D341Med (cell line): ENCODE measurements around the gene NAT8L.

Experiments used
- DNase-seq: peaks from one replicate; pipeline ENCODE4 v3.0.0; 2012; ENCODE audit warnings: low spot score

The NAT8L gene

DNA sequence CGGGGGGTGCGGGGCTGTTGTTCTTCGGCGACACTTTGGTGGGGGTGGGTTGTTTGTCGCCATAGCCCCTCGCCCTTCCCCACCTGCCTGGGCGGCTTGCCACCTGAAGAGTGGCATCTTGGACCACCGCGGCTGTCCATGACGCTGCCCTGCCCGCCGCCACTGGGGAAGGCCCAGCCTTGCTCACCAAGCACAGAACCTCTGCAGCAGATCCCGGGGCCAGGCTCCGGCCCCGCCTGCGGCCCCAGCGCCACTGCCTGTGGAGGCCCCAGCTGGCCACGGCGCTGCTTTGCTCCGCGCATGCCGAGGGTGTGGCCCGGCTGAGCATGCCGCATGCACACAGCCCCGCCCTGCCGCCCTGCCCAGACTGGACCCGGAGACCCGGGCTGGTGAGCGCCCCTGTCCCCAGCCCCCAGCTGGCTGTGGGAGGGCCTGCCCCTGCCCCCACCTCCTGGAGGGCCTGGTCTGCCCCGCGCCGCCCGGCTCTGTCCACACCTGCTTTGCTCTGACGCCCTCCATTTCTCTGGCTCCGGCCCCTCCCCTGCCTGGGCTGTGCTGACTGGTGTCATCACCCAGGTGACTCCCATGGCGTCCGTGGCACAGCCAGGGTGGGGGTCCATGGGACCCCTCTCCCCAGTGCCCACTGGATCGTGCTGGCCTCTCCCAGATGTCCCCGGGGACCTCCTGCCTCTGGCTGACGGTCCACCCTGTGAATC is 5.3 kb downstream of the NAT8L start:
- peak; percentile 43 for DNase-seq

DNA sequence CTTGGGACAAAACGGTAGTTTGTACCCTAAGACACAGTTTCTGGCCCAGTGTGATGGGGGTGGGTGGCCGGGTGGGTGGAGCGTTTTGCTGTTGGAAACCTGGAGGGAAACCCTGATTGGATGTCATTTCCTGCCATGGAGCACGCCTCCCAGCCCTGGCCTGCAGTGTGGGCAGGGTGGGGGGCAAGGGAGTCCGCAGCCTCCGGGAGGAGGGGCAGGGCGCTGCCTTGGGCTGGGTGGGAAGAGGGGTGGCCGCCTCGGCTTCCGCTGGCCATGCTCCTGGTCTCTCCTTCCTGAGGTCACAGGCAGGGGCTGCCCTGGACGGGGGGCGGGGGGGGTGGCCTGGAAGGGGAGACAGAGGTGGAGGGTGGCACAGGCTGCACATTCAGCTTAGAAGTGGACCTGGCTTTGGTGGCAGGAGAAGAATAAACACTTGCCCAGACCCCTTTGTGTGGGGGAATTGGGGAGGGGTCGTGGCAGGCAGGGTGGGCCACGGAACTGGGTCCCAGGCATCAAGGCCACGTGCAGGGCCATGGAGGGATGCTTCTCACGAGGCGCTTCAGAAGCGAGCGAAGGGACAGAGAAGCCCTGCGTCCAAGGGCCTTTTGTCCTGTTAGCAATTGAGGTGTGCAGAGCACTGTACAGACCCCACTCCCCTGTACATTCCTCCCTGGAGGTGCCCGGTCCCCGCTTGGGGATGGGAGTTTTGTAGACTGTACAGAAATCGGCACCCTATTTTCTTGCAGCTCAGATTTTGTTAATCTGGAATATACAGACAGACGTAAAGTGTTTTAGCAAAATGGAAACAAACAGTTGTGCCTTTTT is 6.2 kb downstream of the NAT8L start:
- peak; percentile 34 for DNase-seq

DNA sequence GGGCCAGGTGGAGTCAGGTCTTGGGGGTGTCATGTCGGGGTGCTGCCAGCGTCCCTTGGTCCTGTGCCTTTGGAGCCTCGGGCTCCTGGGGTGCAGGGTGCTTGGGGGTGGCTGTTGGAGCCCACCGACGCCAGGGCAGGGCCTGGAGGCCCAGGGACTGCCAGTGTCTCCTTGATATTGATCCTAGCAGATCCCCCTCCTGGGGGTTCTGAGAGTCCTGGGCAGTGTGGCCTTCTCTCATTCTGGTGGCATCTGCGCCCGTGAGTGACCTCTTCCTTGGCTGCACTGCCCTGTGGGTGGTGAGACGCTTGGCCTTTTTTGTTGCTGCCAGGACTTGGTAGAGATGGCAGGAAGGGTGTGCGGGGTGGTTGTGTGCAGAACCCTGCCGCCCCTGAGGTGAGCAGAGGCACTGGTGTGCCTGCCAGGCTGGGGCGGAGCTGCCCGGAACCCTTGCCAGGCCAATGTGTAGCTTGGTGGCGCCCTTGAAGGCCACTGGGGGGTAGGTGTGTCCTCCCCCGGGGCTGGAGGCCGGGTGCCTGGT is 7.0 kb downstream of the NAT8L start:
- peak; percentile 44 for DNase-seq

DNA sequence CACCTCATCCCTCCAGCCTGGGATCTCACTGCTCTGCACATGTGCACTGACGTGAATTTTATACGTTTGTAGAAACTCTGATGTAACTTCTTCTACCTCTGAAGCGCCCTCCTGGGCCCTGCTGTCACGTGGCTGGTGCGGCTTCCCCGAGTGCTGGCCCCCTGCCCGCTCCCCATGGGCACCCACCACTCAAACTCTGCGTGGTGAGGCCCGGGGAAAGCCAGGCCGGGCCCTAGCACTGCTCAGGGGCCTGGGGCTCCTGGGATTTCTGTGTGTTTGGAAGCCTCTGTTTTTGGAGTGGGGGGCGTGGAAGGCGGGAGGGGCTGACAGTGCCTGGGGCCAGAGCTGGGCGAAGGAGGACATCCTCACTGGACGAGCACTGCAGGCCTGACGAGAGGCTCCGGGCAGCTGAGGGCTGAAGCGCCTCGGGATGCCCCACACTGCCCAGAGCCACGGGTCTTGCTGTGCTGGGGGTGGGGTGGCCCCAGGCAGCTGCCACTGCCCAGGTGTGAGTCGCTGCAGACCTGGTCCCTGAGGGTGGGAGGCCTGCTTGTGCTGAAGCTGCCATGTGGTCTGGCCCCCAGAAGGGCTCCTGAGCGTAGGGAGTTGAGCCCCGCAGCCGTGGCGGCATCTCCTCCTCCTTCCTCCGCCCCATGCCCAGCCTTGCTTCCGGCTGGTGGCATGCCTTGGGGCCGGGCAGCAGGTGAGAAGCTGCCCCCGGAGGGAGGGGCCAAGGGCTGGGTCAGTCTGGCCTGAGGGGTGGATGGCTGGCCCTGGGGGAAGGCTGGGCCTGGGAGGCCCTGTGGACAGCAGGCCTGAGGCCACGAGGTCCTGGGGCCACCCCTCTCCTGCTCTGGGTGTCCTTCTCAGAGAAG is 7.7 kb downstream of the NAT8L start:
- DNase-seq = no peak

- DNase-seq = peak; percentile 44
Measured at GRCh38 chr4:2067446-2068197, 8.5 kb downstream of the NAT8L start.

DNA sequence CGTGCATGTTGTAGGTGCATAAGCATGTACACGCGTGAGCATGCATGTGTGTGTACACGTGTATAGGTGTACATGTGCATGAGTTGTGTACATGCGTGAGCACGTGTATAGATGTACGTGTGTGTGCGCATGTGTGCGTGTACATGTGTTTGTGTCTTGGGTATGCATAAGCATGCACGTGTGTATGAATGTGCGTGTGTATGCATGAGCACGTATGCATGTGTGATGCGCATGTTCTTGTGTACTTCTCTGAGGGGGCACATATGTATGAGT is 9.0 kb downstream of the NAT8L start:
- peak; percentile 9 for DNase-seq

DNA sequence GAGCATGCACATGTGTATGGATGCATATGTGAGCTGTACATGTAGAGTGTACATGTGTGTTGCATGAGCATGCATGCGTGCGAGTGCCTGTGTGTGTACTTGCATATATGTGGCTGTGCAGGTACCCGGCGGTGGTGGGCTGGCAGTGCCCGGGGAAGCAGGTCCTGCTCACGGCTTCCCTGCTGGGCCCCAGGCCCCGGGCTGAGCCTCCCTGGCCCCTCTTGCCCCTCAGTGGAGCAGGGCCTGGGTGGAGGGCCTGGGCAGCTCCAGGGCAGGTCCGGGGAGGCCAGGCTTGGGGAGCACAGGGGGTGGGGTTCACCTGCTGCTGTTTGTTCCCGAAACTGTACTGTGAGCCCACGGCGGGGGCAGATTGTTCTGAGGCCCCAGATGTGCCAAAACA is 9.4 kb downstream of the NAT8L start:
- no peak for DNase-seq

DNA sequence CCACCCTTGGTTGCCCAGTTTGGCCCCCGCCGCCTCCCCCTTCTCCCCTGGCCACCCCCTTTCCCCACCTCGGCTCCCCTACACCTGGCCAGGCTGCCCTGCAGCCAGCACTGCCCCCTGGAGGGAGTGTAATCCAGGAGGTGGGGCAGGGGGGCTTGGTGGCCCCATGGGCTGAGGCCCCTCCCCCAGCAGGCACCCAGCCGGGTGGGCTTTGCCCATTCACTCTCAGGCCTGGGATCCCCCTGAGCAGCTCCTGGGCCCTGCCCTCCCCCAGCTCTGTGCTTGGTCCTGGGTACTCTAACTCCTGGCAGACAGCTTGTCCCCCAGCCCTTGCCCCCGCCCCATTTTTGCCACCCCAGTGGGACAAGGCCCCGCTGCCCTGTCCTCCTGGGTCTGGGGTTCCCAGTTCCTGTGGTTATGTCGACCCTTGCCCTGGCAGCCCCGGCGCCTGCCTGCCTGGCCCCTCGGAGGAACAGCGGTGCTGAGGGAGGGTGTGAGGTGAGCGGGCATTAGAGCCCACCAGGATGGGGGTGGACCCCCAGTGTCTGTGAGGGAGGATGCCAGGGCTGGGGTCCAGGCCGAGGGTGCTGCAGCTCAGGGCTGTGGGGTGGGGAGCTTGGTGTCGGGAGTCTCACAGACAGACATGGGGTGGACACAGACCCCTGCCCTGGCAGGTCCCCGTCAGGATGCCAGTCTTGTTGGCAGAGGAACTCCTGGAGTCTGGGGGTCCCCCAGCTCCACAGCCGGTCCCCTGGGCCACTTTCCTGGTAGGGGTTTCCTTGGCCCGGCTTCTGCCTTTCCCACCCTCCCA is 10.2 kb downstream of the NAT8L start:
- DNase-seq = peak; percentile 39

- DNase-seq = peak; percentile 43
Measured at GRCh38 chr4:2069986-2070385, 10.9 kb downstream of the NAT8L start.

GRCh38 chr4:2070421-2071251 is 11.5 kb downstream of the NAT8L start:
- DNase-seq = peak; percentile 48

- DNase-seq = peak; percentile 46
Measured at GRCh38 chr4:2071252-2071911, 12.3 kb downstream of the NAT8L start.

DNA sequence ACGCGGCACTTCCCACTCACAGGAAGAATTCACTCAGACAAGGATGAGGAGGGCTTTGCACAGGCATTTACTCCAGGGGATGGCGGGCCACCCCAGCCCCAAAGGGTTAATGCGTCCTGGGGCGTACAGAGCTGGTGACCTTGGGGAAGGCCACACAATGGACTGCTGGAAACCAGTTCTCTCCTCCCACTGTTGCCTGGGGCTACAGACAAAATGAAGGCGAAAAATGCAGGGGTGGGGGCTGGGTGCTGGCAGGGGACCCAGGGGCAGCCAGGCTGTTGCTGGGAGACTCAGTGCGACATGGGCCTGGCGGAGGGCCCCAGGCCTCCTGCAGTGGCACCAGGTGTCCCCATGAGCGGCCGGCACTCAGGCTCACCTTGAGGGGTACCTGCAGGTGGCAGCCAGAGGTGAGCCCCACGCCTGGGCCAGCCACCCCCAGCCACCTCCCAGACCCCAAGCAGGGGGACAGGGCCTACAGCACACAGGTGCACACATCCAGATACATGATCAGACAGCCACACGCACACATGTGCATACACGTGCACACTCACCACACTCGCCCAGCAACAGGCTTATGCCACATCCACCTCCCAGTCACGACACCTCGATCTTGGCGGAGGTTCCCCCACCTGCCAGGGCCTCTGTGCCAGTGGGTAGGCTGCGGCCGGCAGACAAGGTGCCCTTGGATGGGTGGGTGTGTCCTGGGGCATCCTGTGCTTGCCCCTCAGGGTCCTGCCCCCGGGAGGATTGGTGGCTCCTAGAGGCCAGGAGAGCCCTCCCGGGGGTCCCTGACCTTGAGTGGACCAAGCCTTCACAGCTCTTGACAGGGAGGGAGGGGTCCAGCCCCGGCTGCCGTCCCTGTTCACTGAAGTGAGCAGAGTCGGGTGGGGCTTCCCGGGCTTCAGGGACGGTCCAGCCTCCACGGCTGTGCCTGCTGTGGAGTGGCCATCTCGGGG is 13.1 kb downstream of the NAT8L start:
- DNase-seq = peak; percentile 45

GRCh38 chr4:2072971-2073807 is 14.1 kb downstream of the NAT8L start:
- DNase-seq = peak; percentile 38

GRCh38 chr4:2073808-2074481 is 14.8 kb downstream of the NAT8L start:
- peak; percentile 35 for DNase-seq

DNA sequence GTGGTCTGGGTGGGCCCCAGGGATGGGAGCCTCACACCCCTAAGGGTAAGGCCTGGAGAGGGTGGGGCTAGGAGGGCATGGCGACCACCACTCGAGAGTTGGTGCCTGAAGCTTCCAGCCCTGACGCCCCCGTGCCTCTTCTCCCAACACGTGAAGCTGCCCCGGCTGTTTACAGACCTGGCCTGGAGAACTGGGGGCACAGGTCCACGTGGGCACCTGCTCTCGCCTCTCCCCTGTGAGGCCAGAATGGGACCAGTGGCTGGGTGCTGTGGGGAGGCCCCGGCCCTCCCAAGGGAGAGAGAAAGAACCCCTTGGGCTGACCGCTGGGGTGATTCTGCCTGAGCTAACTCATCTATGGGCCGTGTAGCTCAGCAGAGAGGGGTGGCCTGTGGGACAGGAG is 15.5 kb downstream of the NAT8L start:
- peak; percentile 28 for DNase-seq

DNA sequence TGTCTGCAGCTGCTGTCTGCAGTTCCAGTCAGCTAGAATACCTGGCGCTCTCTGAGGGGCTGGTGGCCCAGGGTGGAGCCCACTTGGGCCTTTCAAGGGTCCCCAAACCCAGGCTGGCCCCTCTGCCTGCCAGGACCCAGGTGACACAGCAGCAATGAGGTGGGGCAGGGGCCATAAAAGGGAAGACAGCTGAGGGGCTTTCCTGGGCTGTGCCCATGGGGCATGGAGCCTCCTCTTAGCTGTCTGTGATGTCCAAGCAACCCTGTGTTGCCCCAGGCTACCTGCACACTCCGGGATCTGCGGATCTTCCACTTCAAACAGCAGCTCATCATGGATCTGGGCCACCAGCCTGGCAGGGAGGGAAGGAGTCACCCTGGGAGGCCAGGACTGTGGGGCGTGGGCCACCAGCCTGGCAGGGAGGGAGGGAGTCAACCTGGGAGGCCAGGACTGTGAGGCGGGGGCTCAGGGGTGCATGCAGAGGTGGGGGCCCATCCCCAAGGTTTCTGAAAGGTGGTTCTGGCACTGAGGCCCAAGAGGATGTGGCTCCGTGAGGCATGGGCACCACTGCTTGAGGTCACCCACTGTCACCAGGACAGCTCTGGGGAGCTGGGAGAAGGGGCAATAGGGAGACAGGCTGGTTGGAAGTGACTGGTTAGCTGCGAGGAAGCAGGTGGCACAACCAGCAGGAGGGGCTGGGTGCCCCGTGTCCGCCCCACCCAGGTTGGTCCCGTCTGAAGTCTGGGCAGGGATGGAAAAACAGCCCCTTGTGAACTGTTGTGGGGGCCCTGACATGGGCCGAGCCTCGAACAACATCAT is 16.3 kb downstream of the NAT8L start:
- DNase-seq = peak; percentile 27
